Measurements from ENCODE around the gene PCNX1. TPM values are rescaled to one million over a fixed set of nuclear protein-coding genes. Genes with fewer than 3 reads are reported as not detected.

PCNX1 gene
- total RNA-seq, 3 donors from 2014 or later = 26.4 to 30.8 (median 28.3) TPM

DNA sequence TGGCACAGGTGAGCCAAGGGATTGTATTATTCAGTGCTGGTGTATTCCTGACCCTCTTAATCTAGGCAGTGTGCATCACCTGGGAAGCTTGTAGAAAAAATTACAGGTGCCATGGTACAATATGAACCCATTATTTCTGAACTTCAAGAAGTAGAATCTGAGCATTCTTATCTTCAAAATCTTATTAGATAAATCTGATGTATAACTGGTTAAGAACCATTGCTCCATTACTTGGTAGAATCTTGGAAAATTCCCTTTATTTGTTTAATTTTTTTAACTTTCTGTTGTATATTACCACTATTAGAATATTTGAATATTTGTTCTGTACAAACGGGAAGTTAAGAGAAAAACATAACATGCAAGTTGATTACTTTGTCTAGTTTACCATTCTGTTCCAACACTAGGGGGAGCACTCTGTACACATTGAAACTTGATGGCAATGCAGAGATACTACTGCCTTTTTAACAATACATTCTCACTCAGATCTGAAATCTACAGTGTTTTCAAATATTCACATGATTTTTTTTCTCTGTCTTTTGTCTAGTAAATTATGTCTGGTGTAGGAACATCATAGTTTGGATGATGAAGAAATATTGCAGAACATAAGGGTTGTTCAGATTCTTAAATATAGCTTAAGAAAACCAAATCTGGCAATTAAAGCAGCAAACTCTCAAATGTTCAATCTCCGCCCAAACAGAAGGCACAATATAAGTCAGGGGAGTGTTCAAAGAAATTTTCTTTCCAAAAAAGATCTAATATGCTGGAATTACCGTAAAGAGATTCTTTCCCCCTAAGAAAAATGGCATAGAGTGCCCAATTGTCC is 196.6 kb downstream of the PCNX1 start:
- Mint-ChIP-seq H3K9me3 (no peaks in the 10 kb centered on the region), H3K4me3 (no peak overlapping the region), H3K27me3 (ENCODE audit: low read depth) (no peaks in the 10 kb centered on the region), H3K4me1 (ENCODE audit: low read depth) (peaks cover 7% of the 10 kb centered on the region), H3K36me3 (ENCODE audit: insufficient read depth) (peaks cover 28% of the 10 kb centered on the region)
- ATAC-seq (no peak), DNase-seq (no peak)

DNA sequence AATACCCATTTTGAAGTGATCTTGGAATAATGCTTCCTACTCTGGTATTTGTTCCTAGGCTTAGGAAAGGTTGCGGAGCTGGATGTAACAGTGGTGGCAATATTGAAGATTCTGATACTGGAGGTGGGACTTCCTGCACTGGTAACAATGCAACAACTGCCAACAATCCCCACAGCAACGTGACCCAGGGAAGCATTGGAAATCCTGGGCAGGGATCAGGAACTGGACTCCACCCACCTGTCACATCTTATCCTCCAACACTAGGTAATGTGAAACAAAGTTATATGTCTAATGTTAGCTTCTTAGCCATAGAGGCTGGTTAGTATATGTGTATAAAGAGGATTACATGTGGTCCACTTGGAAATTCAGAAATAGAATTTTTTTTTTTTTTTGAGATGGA is 197.9 kb downstream of the PCNX1 start:
- no peak for ATAC-seq
- Mint-ChIP-seq H3K9me3 (no peaks in the 10 kb centered on the region), H3K4me3 (no peak overlapping the region), H3K27me3 (ENCODE audit: low read depth) (no peaks in the 10 kb centered on the region), H3K36me3 (ENCODE audit: insufficient read depth) (peaks cover 38% of the 10 kb centered on the region), H3K4me1 (ENCODE audit: low read depth) (peaks cover 2% of the 10 kb centered on the region)
- DNase-seq = no peak

DNA sequence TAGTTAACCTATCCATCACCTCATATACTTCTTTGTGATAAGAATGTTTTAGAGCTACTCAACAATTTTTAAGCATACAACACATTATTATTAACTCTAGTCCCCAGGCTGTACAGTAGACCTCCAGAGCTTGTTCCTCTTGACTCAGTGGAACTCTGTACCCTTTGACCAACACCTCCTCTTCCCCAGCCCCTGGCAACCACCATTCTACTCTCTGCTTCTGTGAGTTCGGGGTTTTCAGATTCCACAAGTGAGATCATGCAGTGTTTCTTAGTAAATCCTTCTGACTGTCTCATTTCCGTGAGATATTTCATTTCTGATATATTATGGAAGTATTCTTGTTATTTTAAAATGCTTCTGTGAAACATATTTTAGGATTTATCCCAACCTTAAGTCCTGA is 200.7 kb downstream of the PCNX1 start:
- H3K36me3 Mint-ChIP-seq (ENCODE audit: insufficient read depth) = peaks cover 29% of the 10 kb centered on the region
- no peak for DNase-seq
- no peak for ATAC-seq
- H3K9me3 Mint-ChIP-seq = no peaks in the 10 kb centered on the region
- H3K4me3 Mint-ChIP-seq = no peak overlapping the region
- no peaks in the 10 kb centered on the region for H3K4me1 Mint-ChIP-seq (ENCODE audit: low read depth)
- H3K27me3 Mint-ChIP-seq (ENCODE audit: low read depth) = no peaks in the 10 kb centered on the region

DNA sequence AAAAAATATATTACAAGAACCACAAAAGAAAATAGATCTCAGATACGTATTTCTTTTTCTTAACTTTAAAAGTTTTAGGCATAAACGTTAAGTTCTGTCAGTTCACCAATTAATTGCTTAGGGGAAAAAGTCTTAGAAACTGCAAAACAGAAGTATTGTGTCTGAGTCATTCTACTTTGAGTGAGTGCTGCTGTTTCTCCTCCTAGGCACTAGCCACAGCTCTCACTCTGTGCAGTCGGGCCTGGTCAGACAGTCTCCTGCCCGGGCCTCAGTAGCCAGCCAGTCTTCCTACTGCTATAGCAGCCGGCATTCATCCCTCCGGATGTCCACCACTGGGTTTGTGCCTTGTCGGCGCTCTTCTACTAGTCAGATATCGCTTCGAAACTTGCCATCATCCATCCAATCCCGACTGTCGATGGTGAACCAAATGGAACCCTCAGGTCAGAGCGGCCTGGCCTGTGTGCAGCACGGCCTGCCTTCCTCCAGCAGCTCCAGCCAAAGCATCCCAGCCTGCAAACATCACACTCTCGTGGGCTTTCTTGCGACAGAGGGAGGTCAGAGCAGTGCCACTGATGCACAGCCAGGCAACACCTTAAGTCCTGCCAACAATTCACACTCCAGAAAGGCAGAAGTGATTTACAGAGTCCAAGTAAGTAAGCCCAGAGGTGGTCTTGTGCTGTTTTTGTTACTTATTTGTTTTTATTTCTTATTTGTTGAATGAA is 201.3 kb downstream of the PCNX1 start:
- Mint-ChIP-seq H3K36me3 (ENCODE audit: insufficient read depth) (peaks cover 29% of the 10 kb centered on the region), H3K27me3 (ENCODE audit: low read depth) (no peaks in the 10 kb centered on the region), H3K4me3 (no peak overlapping the region), H3K4me1 (ENCODE audit: low read depth) (no peaks in the 10 kb centered on the region), H3K9me3 (no peaks in the 10 kb centered on the region)
- DNase-seq (no peak), ATAC-seq (no peak)

DNA sequence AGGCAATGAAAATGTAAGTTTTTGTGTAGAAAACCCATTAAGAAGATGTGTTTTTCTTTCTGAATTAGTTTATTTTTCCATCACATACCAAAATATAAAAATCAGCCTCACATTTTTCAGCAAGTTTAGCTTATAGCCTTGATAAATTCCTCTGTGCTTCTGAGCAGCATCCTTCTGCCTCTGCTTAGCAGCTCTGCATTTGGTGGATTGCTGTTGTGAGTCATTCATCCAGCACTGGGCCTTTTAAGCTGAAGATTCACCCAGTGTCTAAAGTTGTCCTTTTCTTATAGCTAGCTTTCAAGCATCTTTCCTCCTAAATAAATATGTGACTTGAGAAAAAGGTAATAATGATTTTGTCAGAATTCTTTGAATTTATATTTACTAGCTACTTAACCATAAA is 206.1 kb downstream of the PCNX1 start:
- DNase-seq (no peak), ATAC-seq (no peak)
- H3K4me3 Mint-ChIP-seq = no peak overlapping the region
- H3K36me3 Mint-ChIP-seq (ENCODE audit: insufficient read depth) = peaks cover 27% of the 10 kb centered on the region
- peaks cover 6% of the 10 kb centered on the region for H3K4me1 Mint-ChIP-seq (ENCODE audit: low read depth)
- H3K27me3 Mint-ChIP-seq (ENCODE audit: low read depth) = no peaks in the 10 kb centered on the region
- H3K9me3 Mint-ChIP-seq = no peaks in the 10 kb centered on the region

DNA sequence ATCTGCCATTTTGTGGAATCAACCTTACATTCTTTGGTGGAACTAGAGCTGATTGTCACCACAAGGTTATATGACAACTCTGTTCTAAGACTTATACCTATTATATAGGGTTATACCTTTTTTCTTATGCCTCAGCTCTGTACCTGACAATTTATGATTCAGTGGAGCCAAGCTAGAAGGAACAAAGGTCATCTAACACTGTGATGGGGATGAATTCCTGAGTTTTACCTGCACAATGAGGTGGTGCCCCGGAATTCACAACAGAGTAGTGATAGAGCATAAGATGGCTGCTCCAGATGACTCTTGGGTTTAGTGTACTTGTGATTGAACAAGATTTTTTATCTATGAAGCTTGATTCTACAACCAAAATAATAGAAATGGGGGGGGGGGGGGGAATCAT is 207.3 kb downstream of the PCNX1 start:
- peaks cover 23% of the 10 kb centered on the region for H3K36me3 Mint-ChIP-seq (ENCODE audit: insufficient read depth)
- H3K4me1 Mint-ChIP-seq (ENCODE audit: low read depth) = peaks cover 14% of the 10 kb centered on the region
- DNase-seq (no peak), ATAC-seq (no peak)
- H3K9me3 Mint-ChIP-seq = no peaks in the 10 kb centered on the region
- H3K4me3 Mint-ChIP-seq = no peak overlapping the region
- H3K27me3 Mint-ChIP-seq (ENCODE audit: low read depth) = no peaks in the 10 kb centered on the region

DNA sequence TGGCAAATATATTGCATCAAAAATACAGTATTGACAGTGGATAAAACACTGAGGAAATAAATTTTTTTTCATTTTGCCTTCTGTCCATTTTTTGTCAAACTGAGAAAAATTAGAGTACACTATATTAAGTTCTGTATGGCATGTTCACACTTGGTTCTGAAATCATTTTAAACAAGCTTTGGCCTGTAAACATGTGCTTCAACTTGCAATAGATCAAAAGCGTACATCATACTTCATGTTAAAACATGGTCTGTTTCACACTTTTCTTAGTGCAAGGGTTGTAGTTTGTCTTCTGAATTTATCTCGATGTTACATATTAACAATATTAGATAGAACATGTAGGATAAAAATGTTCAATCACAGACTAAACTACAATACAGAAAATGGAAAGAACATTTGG is 208.0 kb downstream of the PCNX1 start:
- no peak overlapping the region for H3K4me3 Mint-ChIP-seq
- H3K9me3 Mint-ChIP-seq = no peaks in the 10 kb centered on the region
- ATAC-seq (no peak), DNase-seq (no peak)
- peaks cover 18% of the 10 kb centered on the region for H3K36me3 Mint-ChIP-seq (ENCODE audit: insufficient read depth)
- no peaks in the 10 kb centered on the region for H3K27me3 Mint-ChIP-seq (ENCODE audit: low read depth)
- peaks cover 14% of the 10 kb centered on the region for H3K4me1 Mint-ChIP-seq (ENCODE audit: low read depth)

DNA sequence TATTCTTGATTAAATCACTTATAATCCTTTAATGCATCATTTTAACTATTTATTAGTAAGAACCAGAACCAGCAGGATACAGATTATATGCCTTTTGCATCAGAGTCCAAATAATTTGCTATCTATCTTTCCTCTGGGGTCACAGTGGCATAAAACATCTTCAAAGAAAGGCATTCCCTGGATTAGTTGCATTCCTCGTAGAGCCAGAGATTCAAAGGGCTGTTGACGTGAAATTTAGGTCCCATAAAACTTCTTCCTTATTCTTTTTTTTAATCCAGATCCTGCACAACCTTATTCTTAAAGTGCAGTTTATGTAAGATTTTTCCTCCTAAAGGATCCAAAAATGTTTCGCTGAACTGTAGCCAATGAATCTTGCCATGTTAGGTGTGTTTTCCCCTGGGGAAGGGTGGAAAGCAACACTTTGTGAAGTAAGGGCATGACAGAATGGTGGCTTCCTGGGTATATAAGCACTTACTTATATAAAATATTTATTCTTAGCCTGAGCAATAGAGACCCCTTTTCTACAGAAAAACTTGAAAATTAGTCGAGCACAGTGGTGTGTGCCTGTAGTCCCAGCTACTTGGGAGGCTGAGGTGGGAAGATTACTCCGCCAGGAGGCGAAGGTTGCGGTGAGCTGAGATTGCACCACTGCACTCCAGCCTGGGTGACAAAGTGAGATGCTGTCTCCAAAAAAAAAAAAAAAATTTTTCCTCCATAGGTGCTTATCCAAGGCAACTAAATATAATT is 208.7 kb downstream of the PCNX1 start:
- H3K9me3 Mint-ChIP-seq = no peaks in the 10 kb centered on the region
- ATAC-seq (no peak), DNase-seq (no peak)
- H3K36me3 Mint-ChIP-seq (ENCODE audit: insufficient read depth) = peaks cover 18% of the 10 kb centered on the region
- H3K4me3 Mint-ChIP-seq = no peak overlapping the region
- peaks cover 14% of the 10 kb centered on the region for H3K4me1 Mint-ChIP-seq (ENCODE audit: low read depth)
- H3K27me3 Mint-ChIP-seq (ENCODE audit: low read depth) = no peaks in the 10 kb centered on the region

DNA sequence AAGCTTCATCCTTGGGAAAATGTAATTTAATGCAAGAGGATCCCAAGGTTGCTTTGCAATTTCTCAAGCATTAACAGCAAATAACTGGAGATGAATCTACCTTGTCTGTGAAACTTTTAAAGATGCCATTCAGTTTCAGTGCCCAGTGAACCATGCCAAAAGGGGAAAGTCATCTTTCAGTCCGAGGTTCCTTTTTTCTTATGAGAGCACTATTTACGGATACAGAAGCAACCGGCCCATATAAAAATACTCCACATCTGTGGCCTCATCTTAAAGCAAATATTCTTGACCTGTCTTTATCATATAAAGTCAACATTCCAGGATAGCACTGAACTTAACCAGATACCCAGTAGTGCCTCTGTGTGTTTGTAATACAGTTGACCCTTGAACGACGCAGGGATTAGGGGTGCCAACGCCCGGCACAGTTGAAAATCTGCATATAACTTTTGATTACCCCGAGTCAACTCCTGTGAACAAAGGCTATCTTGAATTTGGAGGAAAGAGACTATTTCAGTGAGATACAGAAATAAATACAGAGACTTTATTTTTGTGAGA is 209.4 kb downstream of the PCNX1 start:
- H3K9me3 Mint-ChIP-seq = no peaks in the 10 kb centered on the region
- H3K4me3 Mint-ChIP-seq = no peak overlapping the region
- DNase-seq = no peak
- no peak for ATAC-seq
- H3K4me1 Mint-ChIP-seq (ENCODE audit: low read depth) = peaks cover 14% of the 10 kb centered on the region
- H3K27me3 Mint-ChIP-seq (ENCODE audit: low read depth) = no peaks in the 10 kb centered on the region
- peaks cover 18% of the 10 kb centered on the region for H3K36me3 Mint-ChIP-seq (ENCODE audit: insufficient read depth)

DNA sequence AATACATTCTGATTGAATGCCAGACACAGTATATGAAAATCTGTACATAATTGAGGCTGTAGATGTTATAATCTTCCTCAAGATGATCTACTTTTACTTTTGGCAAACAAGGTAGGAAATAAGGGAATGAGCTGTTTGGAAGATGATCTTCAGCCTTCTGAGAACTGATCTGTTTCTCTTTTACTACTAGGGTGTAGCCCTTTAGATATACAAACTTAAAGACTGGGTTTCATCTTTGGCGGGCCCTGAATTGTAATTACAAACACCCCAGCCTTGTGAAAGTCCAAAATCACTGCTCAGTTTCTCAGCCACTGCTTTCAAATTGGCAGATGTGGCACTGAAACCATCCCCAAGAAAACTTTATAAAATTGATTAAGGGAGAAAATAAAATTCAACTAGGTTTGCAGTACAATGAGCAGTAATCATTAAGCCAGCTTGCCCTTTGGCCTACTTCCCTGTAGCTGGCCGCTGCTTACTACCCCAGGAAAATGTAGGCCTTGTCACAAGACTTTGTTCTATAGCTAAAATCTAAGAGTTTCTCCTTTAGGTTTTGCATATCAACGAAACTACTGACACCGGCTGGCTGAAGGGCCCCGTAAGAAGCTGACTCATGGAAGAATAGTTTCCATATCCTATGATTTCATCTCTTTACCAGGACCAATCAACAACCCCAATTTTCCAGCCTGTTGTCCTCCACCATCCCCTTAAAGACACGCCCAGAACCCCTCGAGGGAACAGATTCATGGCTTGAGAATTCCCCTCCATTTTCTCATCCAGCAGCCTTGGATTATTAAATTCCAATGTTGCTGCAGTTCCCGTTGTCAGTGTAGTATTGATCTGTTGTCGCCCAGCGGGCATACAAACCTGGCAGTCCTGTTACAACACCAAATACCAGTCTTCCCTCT is 210.8 kb downstream of the PCNX1 start:
- peak in 1 of 2 donors; percentile 27 for ATAC-seq
- no peaks in the 10 kb centered on the region for H3K27me3 Mint-ChIP-seq (ENCODE audit: low read depth)
- peaks cover 18% of the 10 kb centered on the region for H3K36me3 Mint-ChIP-seq (ENCODE audit: insufficient read depth)
- DNase-seq = no peak
- H3K4me1 Mint-ChIP-seq (ENCODE audit: low read depth) = peaks cover 14% of the 10 kb centered on the region
- H3K4me3 Mint-ChIP-seq = no peak overlapping the region
- H3K9me3 Mint-ChIP-seq = no peaks in the 10 kb centered on the region

DNA sequence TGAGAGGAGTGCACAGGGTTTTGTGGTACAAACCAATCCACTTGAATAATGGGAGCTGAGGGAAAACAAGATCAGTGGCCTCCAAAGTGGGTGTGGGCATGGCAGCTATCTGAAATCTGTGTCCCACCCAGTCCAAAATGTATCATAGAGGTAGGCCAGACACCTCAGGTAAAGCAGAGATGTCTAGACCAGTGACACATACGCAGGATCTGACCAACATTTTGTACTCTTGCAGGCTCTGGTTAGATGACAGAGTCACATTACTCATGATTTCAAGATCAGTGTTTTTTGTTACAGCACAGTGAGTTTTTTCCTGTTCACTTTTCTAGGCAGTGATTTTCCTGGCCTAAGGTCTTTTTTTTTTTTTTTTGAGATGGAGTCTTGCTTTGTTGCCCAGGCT is 211.8 kb downstream of the PCNX1 start:
- H3K4me1 Mint-ChIP-seq (ENCODE audit: low read depth) = peaks cover 14% of the 10 kb centered on the region
- ATAC-seq = peak; percentile 78 to 81
- H3K9me3 Mint-ChIP-seq = no peaks in the 10 kb centered on the region
- DNase-seq = no peak
- peaks cover 14% of the 10 kb centered on the region for H3K36me3 Mint-ChIP-seq (ENCODE audit: insufficient read depth)
- H3K27me3 Mint-ChIP-seq (ENCODE audit: low read depth) = no peaks in the 10 kb centered on the region
- H3K4me3 Mint-ChIP-seq = no peak overlapping the region

DNA sequence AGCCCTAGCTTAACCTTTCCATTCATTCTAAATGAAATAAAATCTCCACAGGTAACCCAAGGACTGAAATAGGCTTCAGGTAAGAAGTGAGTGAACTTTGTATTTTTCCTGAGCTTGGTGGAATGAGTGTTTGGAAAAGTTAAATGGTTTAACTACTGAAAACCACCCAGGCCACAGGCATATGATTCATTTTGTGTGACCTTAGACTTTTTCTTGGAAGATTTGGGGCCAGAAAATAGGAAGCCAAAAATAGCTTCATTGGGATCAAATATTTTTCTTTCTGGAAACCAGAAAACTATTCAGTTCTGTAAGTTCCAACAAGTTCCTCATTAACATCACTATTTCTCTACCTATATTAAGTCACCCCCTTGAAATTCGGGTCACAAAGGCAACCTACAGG is 212.6 kb downstream of the PCNX1 start:
- Mint-ChIP-seq H3K4me3 (no peak overlapping the region), H3K27me3 (ENCODE audit: low read depth) (no peaks in the 10 kb centered on the region), H3K9me3 (no peaks in the 10 kb centered on the region), H3K36me3 (ENCODE audit: insufficient read depth) (peaks cover 13% of the 10 kb centered on the region), H3K4me1 (ENCODE audit: low read depth) (peaks cover 14% of the 10 kb centered on the region)
- no peak for ATAC-seq
- no peak for DNase-seq

DNA sequence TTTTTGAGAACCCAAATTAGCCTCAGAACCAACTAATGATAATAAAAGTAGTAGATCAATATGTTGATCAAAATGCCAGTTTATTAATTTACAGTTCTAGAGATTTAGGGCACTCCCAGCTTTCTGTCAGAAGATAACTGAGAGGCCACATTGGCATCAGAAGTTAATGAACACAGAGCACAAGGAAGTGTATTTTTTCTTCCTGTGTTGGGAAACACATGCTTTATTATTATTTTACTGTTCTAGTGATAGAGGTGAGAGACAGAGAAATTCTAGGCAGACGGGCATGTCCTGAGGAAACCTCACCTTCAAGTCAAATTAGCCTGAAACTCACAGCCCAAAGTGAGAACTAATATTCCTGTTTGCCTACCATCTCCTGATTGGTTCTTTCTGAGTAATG is 213.7 kb downstream of the PCNX1 start:
- ATAC-seq = no peak
- peaks cover 14% of the 10 kb centered on the region for H3K4me1 Mint-ChIP-seq (ENCODE audit: low read depth)

More for the DNA sequence above, 213.7 kb downstream of the PCNX1 start:
- no peak for DNase-seq
- Mint-ChIP-seq H3K4me3 (no peak overlapping the region), H3K36me3 (ENCODE audit: insufficient read depth) (peaks cover 13% of the 10 kb centered on the region), H3K9me3 (no peaks in the 10 kb centered on the region), H3K27me3 (ENCODE audit: low read depth) (no peaks in the 10 kb centered on the region)
